ENCODE data around the gene CRYZ.

- TF ChIP-seq CTCF (IDR thresholded peaks at IDR 0.05) = peak in 2 of 6 experiments; percentile 14 to 19
- peak; percentile 29 to 35 for TF ChIP-seq POLR2A (IDR thresholded peaks at IDR 0.05)
These were observed at the start of gene CRYZ, which contains the start of gene TYW3 for GRCh38 chr1:74732960-74733603.
